ENCODE measurements around the gene ANKRD33. TPM values are rescaled to one million over a fixed set of nuclear protein-coding genes. Genes with fewer than 3 reads are reported as not detected.

ANKRD33 gene
- total RNA-seq, 1 experiment from 2014 or later: 0.81 TPM

DNA sequence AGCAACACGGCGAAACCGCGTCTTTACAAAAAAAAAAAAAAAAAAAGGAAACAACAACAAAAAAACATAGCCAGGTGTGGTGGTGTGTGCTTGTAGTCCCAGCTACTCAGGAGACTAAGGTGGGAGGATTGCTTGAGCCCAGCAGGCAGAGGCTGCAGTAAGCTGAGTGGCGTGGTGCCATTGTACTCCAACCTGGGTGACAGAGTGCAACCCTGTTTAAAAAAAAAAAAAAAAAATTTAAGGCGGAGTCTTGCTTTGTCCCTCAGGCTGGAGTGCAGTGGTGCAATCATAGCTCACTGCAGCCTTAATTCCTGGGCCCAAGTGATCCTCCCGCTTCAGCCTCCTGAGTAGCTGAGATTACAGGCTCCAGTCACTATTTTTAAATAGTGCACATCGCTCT lies 21.1 kb upstream of the ANKRD33 start:
- no peak overlapping the region; a peak in 1 of 5 replicates for H3K4me3 Mint-ChIP-seq
- H3K9me3 Mint-ChIP-seq: peaks cover 0 to 2% of the 10 kb centered on the region in 2 experiments; a peak in 1 of 5 replicates
- H3K56ac ChIP-seq (ENCODE audit: insufficient read length, low read depth, low read length): no peak overlapping the region
- peaks cover 75 to 83% of the 10 kb centered on the region in 2 experiments for H3K4me1 Mint-ChIP-seq
- H3K9ac ChIP-seq (ENCODE audit: extremely low read depth, insufficient read length, low read length): no peak overlapping the region
- H3K27me3 ChIP-seq (ENCODE audit: insufficient read depth, low read length): peaks cover 13% of the 10 kb centered on the region; the same call in 1 of the 2 replicates
- peaks cover 68% of the 10 kb centered on the region for H3K27me3 Mint-ChIP-seq (ENCODE audit: low read depth)
- H3K79me1 ChIP-seq (ENCODE audit: insufficient read depth, low read depth, low read length, poor library complexity, severe bottlenecking): no peaks in the 10 kb centered on the region
- no peaks in the 10 kb centered on the region; a peak in 1 of 7 replicates for H3K36me3 Mint-ChIP-seq (ENCODE audit: insufficient read depth in 1 of 3, low read depth in 3 of 3)
- H2AFZ ChIP-seq (ENCODE audit: low read length): no peak overlapping the region
- no CpG with 5 or more reads among the region's 8 CpGs for WGBS (ENCODE audit: extremely low coverage, insufficient read length, low lambda C conversion rate)
- no peak overlapping the region for H2BK20ac ChIP-seq (ENCODE audit: low read depth, low read length, poor library complexity, severe bottlenecking)
- H3K9me3 ChIP-seq (ENCODE audit: control insufficient read depth, low read depth, low read length): no peaks in the 10 kb centered on the region
- no peak for DNase-seq
- H3K23me2 ChIP-seq (ENCODE audit: insufficient read length, low read depth, low read length, poor library complexity, severe bottlenecking): peaks cover 26% of the 10 kb centered on the region
- H3K79me2 ChIP-seq (ENCODE audit: insufficient read depth, low read length): no peaks in the 10 kb centered on the region
- no peak overlapping the region for H4K91ac ChIP-seq (ENCODE audit: insufficient read length, low read depth, low read length)
- H3K14ac ChIP-seq (ENCODE audit: insufficient read depth, low read length): no peak overlapping the region
- no peak overlapping the region for H2AK5ac ChIP-seq (ENCODE audit: insufficient read length, low read length)
- no peak overlapping the region for H2BK120ac ChIP-seq (ENCODE audit: low read depth, low read length, poor library complexity, severe bottlenecking)
- TF ChIP-seq, protein P1, sequence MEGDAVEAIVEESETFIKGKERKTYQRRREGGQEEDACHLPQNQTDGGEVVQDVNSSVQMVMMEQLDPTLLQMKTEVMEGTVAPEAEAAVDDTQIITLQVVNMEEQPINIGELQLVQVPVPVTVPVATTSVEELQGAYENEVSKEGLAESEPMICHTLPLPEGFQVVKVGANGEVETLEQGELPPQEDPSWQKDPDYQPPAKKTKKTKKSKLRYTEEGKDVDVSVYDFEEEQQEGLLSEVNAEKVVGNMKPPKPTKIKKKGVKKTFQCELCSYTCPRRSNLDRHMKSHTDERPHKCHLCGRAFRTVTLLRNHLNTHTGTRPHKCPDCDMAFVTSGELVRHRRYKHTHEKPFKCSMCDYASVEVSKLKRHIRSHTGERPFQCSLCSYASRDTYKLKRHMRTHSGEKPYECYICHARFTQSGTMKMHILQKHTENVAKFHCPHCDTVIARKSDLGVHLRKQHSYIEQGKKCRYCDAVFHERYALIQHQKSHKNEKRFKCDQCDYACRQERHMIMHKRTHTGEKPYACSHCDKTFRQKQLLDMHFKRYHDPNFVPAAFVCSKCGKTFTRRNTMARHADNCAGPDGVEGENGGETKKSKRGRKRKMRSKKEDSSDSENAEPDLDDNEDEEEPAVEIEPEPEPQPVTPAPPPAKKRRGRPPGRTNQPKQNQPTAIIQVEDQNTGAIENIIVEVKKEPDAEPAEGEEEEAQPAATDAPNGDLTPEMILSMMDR (conservative IDR thresholded peaks at IDR 0.05): no peak
- H3K4ac ChIP-seq (ENCODE audit: low read depth, low read length): no peak overlapping the region
- no peak overlapping the region for H3K27ac ChIP-seq (ENCODE audit: insufficient read length, low read depth, low read length)
- no peak overlapping the region for H3K27ac Mint-ChIP-seq
- no peak overlapping the region for H2BK12ac ChIP-seq (ENCODE audit: insufficient read length, low read depth, low read length)
- no peak overlapping the region for H3T11ph ChIP-seq (ENCODE audit: low read length)
- no peak overlapping the region for H3K4me2 ChIP-seq (ENCODE audit: insufficient read depth, insufficient read length, low read length)
- peaks cover 10% of the 10 kb centered on the region; the same call in 1 of the 2 replicates for H3K4me1 ChIP-seq (ENCODE audit: insufficient read depth, low read length)
- H3K18ac ChIP-seq (ENCODE audit: insufficient read length, low read depth, low read length): no peak overlapping the region
- no peak overlapping the region for H3K23ac ChIP-seq (ENCODE audit: insufficient read length, low read depth, low read length)
- H4K20me1 ChIP-seq (ENCODE audit: control insufficient read depth, insufficient read depth, insufficient read length): no peaks in the 10 kb centered on the region
- no peak overlapping the region for H4K8ac ChIP-seq (replicated peaks; ENCODE audit: insufficient read length, low read depth, low read length)
- no peak overlapping the region for H4K5ac ChIP-seq (ENCODE audit: insufficient read length, low read depth, low read length)
- no peak overlapping the region for H2BK5ac ChIP-seq (ENCODE audit: insufficient read length, low read length)
- no peak overlapping the region for H2BK15ac ChIP-seq (ENCODE audit: low read depth, low read length)

All from H9 (cell line).